NCI-H748 (cell line): ENCODE results near the gene FMO2.

Experiments used
- DNase-seq: peaks from one replicate; lab custom pipeline; 2025; ENCODE audit not compliant: unreplicated experiment; lab: John Stamatoyannopoulos, UW

The FMO2 gene

GRCh38 chr1:171173069-171173468 is 12.0 kb upstream of the FMO2 start:
- DNase-seq, result no peak

- no peak for DNase-seq
Measured at GRCh38 chr1:171174560-171175294, 10.4 kb upstream of the FMO2 start.

- no peak for DNase-seq
Measured at GRCh38 chr1:171177261-171177660, 7.8 kb upstream of the FMO2 start.

DNA sequence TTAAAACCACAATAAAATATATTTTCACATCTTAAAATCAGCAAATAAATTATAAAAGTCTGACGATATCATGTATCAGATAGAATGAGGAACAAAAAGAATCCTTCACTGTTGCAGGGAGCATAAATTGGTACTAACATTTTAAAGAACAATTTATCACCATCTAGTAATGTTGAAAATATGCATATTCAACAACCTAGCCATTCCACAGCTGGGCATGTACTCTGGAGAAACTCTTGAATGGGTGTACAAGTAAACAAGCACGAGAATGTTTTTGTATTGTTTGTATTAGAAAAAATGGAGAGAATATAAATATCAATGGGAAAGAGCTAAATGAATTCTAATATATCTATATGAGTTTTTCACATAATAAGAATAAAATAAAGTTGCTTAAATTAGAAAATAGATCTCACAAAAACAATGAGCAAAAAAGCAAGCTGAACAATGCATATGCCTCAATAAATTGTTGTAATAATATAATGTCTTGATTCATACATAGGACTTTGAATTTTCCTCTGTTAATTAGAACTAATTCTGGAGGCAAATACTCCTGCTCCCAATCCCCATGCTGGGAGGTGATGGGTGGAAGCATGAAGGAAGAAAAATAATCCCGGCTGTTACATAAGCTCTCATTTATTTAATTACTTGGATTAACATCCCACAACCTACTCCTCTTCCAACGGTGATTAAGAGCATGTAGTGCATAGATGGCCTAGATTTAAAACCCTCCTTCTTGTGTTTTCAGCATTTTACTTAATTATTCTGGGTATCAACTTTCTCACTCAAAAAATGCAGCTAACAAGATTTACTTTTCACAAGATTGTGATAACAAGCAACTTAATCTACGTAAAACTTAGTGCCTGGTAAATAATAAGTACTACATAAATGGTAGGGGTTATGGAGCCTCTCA is 5.5 kb upstream of the FMO2 start:
- DNase-seq, result no peak

DNA sequence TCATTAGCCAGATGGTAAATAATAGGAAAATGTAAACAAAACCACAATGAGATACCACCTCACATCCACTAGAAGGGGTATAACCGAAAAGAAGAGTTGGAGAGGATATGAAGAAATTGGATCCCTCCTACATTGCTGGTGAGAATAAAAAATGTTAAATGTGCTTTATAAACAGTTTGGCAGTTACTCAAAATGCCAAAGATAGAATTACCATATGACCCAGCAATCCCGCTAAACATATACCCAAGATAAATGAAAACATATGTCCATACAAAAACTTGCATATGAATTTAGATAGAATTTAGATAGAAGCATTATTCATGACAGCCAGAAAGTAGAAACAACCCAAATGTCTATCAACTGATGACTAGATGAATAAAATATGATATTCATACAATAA is 4.4 kb upstream of the FMO2 start:
- no peak for DNase-seq

GRCh38 chr1:171188388-171189266 is 3.5 kb downstream of the FMO2 start:
- DNase-seq, result peak; percentile 66

DNA sequence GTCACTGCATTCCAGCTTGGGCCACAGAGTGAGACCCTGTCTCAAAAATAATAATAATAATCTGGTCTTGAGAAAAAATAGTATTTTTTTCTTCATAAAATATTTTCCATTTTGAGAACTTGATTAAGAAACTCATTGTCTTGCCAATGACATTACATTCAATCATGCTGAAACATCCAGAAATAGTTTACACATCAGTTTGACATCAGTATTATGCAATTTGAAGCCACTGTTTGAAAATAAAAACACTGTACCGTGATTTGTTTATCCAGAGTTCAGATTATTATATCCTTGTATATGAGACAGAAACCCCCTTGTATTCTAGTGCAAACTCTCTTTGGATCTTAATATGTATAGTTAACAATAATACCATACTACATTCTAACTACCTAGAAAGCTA is 6.9 kb downstream of the FMO2 start:
- DNase-seq, result no peak

DNA sequence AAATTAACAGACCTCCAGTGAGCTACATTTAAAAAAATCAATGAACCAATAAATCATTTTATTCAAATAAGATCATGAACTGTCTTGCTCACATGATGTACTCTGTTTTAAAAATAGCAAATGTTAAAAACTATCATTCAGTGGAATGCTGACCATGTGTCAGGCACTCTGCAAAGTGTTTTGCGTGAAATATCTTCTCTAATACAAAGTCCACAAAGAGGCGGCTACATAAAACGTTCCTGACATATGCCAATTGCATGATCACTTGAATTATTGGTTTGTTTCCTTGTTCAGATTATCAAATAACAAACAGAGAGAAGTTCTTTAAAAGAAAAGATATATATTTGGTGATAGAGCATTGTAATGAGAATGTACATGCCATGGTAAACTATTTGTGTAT is 10.7 kb downstream of the FMO2 start:
- no peak for DNase-seq

GRCh38 chr1:171196351-171196750 is 11.3 kb downstream of the FMO2 start:
- DNase-seq, result no peak

DNA sequence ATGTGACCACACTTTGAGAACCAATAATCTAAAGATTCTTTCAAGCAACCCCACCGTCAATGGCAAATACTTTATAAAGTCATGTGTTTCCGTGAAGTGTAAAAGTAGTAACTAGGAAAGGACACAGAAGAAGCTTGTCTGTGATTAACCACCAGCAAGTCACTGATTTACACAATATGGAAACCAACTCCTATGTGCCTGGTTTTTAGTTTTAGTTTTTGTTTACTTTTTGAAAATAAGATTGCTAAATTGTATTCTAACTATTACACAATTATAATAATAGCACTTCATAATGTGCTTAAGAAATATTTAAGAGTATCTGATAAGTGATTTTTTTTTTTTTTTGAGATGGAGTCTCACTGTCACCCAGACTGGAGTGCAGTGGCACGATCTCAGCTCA is 13.0 kb downstream of the FMO2 start:
- no peak for DNase-seq

GRCh38 chr1:171204296-171204695 is 19.2 kb downstream of the FMO2 start:
- DNase-seq, result no peak

DNA sequence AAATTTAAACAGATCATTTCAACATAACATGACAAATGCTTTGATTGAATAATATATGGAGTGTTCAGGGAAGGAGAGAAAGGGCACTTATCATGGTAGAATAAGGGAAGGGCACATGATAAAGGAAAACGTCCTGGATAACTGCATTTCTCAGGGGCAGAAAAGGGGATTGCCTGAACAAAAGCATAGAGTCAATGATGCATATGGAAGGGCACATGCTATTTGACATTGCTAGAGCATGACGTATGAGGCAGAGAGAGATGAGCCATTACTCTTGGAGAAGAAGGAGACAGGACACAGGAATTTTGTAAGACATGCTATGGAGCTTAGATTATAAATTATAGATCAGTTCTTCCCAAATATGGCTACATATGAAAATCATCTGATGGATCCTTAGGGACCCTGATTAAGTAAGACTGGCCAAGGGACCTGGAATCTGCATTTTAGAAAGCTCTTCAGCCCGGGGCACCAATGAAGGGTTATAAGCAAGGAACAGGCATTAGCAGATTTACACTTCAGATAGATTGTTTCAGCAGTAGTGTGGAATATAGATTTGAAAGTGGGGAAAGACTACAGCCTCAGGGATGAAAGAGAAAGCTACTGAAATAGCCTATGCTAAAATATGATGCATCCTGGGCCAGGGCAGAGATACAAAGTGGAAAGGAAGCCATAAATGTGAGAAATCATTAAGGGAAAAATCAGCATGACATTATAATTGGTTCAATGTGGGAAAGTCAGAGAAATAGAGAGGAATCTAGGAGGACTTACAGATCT is 21.3 kb downstream of the FMO2 start:
- DNase-seq, result no peak

DNA sequence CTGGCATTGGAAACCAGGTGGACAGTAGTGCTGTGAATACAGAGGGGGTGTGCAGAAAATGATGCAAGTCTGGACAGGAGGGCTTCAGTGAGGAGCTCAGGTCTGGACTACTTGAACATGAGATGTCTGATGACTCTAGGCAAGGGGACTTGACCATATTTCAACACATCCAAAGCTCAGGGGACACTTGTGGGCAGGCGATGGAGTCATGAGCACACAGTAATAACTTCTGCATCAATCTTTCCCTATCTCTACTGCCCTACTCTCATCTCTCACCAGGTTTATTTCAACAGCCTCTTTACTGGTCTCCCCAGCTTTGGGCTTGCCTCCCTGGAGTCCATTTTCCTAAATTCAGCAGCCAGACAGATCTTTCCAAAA is 21.9 kb downstream of the FMO2 start:
- DNase-seq, result no peak

- no peak for DNase-seq
Measured at GRCh38 chr1:171207377-171207776, 22.3 kb downstream of the FMO2 start.

DNA sequence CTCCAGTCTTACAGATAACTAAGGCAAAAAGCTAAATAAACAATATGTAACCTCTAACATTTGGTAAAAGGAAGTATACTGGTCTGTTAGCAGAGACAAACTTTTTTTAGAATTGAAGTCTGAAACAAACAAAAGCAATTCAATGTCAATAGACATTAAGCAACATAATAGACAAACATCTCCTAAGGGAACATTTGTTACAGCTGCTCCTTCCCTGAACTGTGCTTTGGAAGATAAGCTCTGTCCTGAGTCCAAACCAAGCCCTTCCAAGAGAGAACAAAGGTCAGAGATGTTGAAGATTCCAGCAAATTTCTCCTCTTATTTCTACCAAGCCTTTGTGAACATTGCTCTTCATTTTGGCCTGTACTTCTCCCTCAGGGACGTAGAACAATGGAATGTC is 25.3 kb downstream of the FMO2 start:
- DNase-seq, result no peak

DNA sequence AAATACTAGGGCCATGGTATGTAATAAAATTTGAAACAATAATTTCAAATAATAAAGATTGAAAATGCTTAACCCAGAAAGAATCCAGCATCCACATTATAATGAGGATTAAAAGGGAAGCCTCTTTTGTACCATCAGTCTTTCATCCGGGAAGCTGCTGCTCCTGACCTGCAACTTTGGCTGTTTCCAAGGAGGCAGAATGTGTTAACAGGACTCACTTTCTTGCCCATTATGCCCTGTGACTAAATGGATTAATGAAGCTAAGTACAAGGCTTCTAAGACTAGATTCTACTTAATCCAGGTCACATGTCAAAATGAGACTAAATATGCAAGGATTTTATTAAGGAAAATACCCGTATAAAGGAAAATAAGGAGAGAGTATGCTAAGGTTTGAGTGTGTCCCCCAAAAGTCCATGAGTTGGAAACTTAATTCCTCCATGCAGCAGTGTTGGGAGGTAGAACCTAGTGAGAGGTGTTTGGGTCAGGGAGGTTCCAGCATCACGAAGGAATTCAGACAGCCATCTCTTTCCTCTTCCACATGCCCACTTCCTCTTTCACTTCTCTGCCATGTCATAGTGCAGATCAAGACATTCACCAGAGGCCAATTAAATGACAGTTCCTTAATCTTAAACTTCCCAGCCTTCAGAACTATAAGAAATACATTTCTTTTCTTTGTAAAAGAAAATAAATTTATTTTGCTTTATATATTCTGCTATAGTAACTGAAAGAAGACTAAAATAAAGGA is 27.7 kb downstream of the FMO2 start:
- no peak for DNase-seq

DNA sequence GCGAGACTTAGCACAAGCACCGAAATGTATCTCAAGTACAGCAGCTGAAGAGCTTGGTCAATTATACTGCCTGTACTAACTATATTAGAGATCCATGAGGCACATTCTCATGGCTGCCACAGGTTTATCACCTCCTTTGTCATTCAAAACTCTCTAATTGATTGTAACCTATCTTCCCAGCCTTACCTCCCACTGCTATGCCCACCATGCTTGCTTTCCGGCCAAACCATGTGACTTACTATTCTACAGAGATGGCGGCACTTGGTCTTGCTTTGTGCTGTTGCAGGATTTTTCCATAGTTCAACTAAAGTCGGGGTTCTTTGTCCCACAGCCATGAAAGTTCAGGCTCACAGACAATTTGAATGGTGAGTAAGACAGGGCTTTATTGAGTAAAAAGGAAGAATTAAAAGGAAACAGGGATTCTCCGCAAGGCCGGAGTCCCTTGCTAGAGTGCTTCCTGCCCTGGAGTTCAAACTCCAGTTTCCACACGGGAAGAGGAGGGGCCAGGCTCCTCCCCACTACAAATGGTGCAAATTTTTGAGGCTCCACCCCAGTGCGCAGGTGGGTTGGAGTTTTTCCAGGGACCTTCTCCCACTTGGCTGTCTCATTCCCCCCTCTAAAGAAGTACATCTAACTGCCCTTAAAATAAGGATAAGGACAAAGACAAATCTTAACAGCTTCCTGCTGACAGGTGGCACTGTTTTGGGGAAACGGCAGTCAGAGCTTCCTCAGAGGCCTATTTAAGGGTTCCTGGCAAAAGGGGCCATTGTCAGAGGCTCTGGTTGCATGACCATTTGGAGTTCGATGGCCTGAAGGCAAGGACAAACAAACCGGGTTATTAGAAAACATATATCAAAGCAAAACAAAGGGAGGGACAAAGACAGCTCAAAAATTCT is 28.7 kb downstream of the FMO2 start:
- no peak for DNase-seq

DNA sequence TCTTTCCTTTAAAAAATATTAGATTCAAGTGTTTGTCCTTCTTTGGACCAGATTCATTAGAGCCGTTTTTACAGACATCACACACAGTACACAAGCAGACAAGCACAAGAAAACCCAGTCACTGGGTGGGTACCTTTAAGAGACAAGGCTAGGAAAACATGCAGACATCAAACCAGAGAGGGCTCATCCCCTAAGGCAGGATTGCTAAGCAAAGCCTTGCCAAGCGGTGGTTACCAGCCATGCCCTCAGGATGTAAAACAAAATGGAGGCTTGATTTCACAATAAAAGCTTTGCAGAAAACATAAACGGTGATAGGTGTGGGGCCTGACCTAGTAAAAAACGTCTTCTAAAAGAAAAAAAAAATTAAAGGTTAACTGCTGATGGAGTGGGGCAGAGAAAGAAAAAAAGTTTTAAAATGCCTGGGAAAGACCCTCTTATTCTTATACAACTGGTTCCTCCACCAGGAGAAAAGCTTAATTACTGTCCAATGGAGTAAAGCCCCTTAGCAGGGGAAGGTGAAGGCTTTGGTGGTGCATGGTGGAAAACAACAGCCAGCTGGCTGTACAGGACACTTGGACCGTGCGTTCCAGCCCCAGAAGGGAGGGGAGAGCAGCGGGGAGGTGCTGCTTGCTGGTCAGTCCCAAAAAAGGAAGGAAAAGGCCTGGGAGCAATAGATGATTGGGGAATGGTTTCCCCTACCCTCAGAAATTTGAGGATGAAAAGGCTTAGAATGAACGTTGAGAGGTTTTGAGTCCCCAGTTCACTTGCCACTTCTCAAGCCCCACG is 32.8 kb downstream of the FMO2 start:
- DNase-seq, result no peak
